H9 (cell line): Measurements from ENCODE around the gene SERPINE2. TPM values are rescaled to one million over a fixed set of nuclear protein-coding genes. Genes with fewer than 3 reads are reported as not detected.

Experiments used
- DNase-seq: peaks from one replicate; pipeline ENCODE4 v3.0.0-alpha.2; 2017
- H2AFZ ChIP-seq: one replicate; pipeline ENCODE4 v1.6.1; 2013; ENCODE audit warnings: mild to moderate bottlenecking, low read length, control low read depth, moderate library complexity
- H2AK5ac ChIP-seq: 2 replicates; pipeline ENCODE4 v1.6.1; 2013; ENCODE audit warnings: low read length, control low read depth, mixed read lengths; ENCODE audit not compliant: insufficient read length
- H2BK120ac ChIP-seq: one replicate; pipeline ENCODE4 v1.6.1; 2013; ENCODE audit warnings: low read depth, mild to moderate bottlenecking, low read length, control low read depth, inconsistent platforms; ENCODE audit not compliant: poor library complexity, severe bottlenecking
- H2BK12ac ChIP-seq: 2 replicates; pipeline ENCODE4 v1.6.1; 2013; ENCODE audit warnings: low read length, control low read depth, mixed read lengths, low read depth; ENCODE audit not compliant: insufficient read length
- H2BK15ac ChIP-seq: 2 replicates; pipeline ENCODE4 v1.6.1; 2013; ENCODE audit warnings: low read depth, low read length, control low read depth
- H2BK20ac ChIP-seq: one replicate; pipeline ENCODE4 v1.6.1; 2013; ENCODE audit warnings: low read depth, mild to moderate bottlenecking, low read length, control low read depth, inconsistent platforms; ENCODE audit not compliant: poor library complexity, severe bottlenecking
- H2BK5ac ChIP-seq: 2 replicates; pipeline ENCODE4 v1.6.1; 2013; ENCODE audit warnings: low read length, control low read depth, mixed read lengths; ENCODE audit not compliant: insufficient read length
- H3K14ac ChIP-seq: 2 replicates; pipeline ENCODE4 v1.6.1; 2013; ENCODE audit warnings: low read length, control low read depth; ENCODE audit not compliant: insufficient read depth
- H3K18ac ChIP-seq: 2 replicates; pipeline ENCODE4 v1.6.1; 2013; ENCODE audit warnings: low read depth, mild to moderate bottlenecking, mixed read lengths, low read length, control low read depth; ENCODE audit not compliant: insufficient read length
- H3K23ac ChIP-seq: 2 replicates; pipeline ENCODE4 v1.6.1; 2013; ENCODE audit warnings: low read length, control low read depth, mixed read lengths, low read depth; ENCODE audit not compliant: insufficient read length
- H3K23me2 ChIP-seq: 2 replicates; pipeline ENCODE4 v1.6.1; 2013; ENCODE audit warnings: low read depth, mild to moderate bottlenecking, mixed read lengths, low read length, control low read depth; ENCODE audit not compliant: insufficient read length, poor library complexity, severe bottlenecking
- H3K27ac ChIP-seq: 2 replicates; pipeline ENCODE4 v1.5.1; 2013; ENCODE audit warnings: low read length, control low read depth, mixed read lengths, low read depth; ENCODE audit not compliant: insufficient read length
- H3K27me3 ChIP-seq: 2 replicates; pipeline ENCODE4 v1.6.1; 2013; ENCODE audit warnings: low read length, control low read depth, inconsistent platforms; ENCODE audit not compliant: insufficient read depth
- H3K4ac ChIP-seq: 2 replicates; pipeline ENCODE4 v1.6.1; 2013; ENCODE audit warnings: low read depth, mild to moderate bottlenecking, control low read depth, inconsistent platforms, low read length, moderate library complexity
- H3K4me1 ChIP-seq: 2 replicates; pipeline ENCODE4 v1.6.1; 2013; ENCODE audit warnings: low read length, control low read depth, inconsistent platforms; ENCODE audit not compliant: insufficient read depth
- H3K4me2 ChIP-seq: 2 replicates; pipeline ENCODE4 v1.6.1; 2013; ENCODE audit warnings: low read length, control low read depth, mixed read lengths; ENCODE audit not compliant: insufficient read length, insufficient read depth
- H3K56ac ChIP-seq: 2 replicates; pipeline ENCODE4 v1.6.1; 2013; ENCODE audit warnings: low read depth, mild to moderate bottlenecking, mixed read lengths, low read length, control low read depth; ENCODE audit not compliant: insufficient read length
- H3K79me1 ChIP-seq: 2 replicates; pipeline ENCODE4 v1.6.1; 2013; ENCODE audit warnings: low read depth, mild to moderate bottlenecking, moderate library complexity, low read length, control low read depth, inconsistent platforms; ENCODE audit not compliant: insufficient read depth, poor library complexity, severe bottlenecking
- H3K79me2 ChIP-seq: 2 replicates; pipeline ENCODE4 v1.6.1; 2013; ENCODE audit warnings: low read length, control low read depth, inconsistent platforms; ENCODE audit not compliant: insufficient read depth
- H3K9ac ChIP-seq: 2 replicates; pipeline ENCODE4 v1.6.1; 2013; ENCODE audit warnings: low read length, control low read depth, mixed read lengths; ENCODE audit not compliant: insufficient read length; ENCODE audit errors: extremely low read depth
- H3K9me3 ChIP-seq: one replicate; pipeline ENCODE4 v1.6.1; 2013; ENCODE audit warnings: low read depth, low read length, inconsistent platforms; ENCODE audit not compliant: control insufficient read depth
- H3T11ph ChIP-seq: one replicate; pipeline ENCODE4 v1.6.1; 2013; ENCODE audit warnings: mild to moderate bottlenecking, low read length, control low read depth, inconsistent platforms
- H4K20me1 ChIP-seq: one replicate; pipeline ENCODE4 v1.6.1; 2013; ENCODE audit not compliant: control insufficient read depth, insufficient read length, insufficient read depth
- H4K5ac ChIP-seq: 2 replicates; pipeline ENCODE4 v1.6.1; 2013; ENCODE audit warnings: low read depth, mild to moderate bottlenecking, mixed read lengths, low read length, control low read depth; ENCODE audit not compliant: insufficient read length
- H4K8ac ChIP-seq: replicated peaks from 2 replicates; pipeline ENCODE4 v1.6.1; 2013; ENCODE audit warnings: low read length, control low read depth, mixed read lengths, low read depth; ENCODE audit not compliant: insufficient read length
- H4K91ac ChIP-seq: 2 replicates; pipeline ENCODE4 v1.6.1; 2013; ENCODE audit warnings: low read depth, mild to moderate bottlenecking, moderate library complexity, mixed read lengths, low read length, control low read depth; ENCODE audit not compliant: insufficient read length
- H3K27ac Mint-ChIP-seq, 3 experiments: 2 replicates in 2 of 3; 3 replicates in 1 of 3; pipeline ENCODE4 v1.8.0; 2020 to 2021; ENCODE audit warnings: mixed read lengths in 3 of 3, mild to moderate bottlenecking in 1 of 3, moderate library complexity in 1 of 3
- H3K27me3 Mint-ChIP-seq: 2 replicates; pipeline ENCODE4 v1.8.0; 2021; ENCODE audit warnings: low read depth, mild to moderate bottlenecking, moderate library complexity, mixed read lengths
- H3K36me3 Mint-ChIP-seq, 3 experiments: 2 replicates in 2 of 3; 3 replicates in 1 of 3; pipeline ENCODE4 v1.8.0; 2020 to 2021; ENCODE audit warnings: low read depth in 3 of 3, mixed read lengths in 3 of 3; ENCODE audit not compliant: insufficient read depth in 1 of 3
- H3K4me1 Mint-ChIP-seq, 2 experiments: 2 replicates each; pipeline ENCODE4 v1.8.0; 2020; ENCODE audit warnings: mixed read lengths in 2 of 2
- H3K4me3 Mint-ChIP-seq, 2 experiments: 2 replicates in 1 of 2; 3 replicates in 1 of 2; pipeline ENCODE4 v1.8.0; 2020 to 2021; ENCODE audit warnings: mild to moderate bottlenecking in 2 of 2, mixed read lengths in 2 of 2, moderate library complexity in 1 of 2
- H3K9me3 Mint-ChIP-seq, 2 experiments: 2 replicates in 1 of 2; 3 replicates in 1 of 2; pipeline ENCODE4 v1.8.0; 2020; ENCODE audit warnings: mild to moderate bottlenecking in 2 of 2, mixed read lengths in 2 of 2, moderate library complexity in 1 of 2
- CTCF ChIP-seq: fragments of 200-600 bp; sonication (generic); conservative IDR thresholded peaks from 3 replicates; pipeline ENCODE4 v1.8.0; 2021; ENCODE audit warnings: antibody characterized with exemption, mild to moderate bottlenecking
- WGBS: extraction: QIAGEN DNeasy Blood & Tissue Kit; methylation state at CpG from one replicate; pipeline ENCODE4 v1.1.7; 2013; ENCODE audit warnings: missing lambda C conversion rate, low lambda C conversion rate, mixed read lengths; ENCODE audit not compliant: insufficient read length; ENCODE audit errors: extremely low coverage; 5-methylcytosine and 5-hydroxymethylcytosine counted together
- total RNA-seq: library from RNA; stranded (reverse); gene quantifications from 2 replicates; pipeline ENCODE4 v1.2.1, GENCODE V29; 2021

Gene SERPINE2
- total RNA-seq, 1 experiment from 2014 or later, result 40.0 TPM

GRCh38 chr2:224055101-224055500 is 16.0 kb upstream of the SERPINE2 start:
- no CpG with 5 or more reads among the region's 3 CpGs for WGBS
- H3K27me3 Mint-ChIP-seq, result peaks cover 2% of the 10 kb centered on the region; the same call in 1 of the 2 replicates
- no peak overlapping the region for H2BK5ac ChIP-seq

More at GRCh38 chr2:224055101-224055500, 16.0 kb upstream of the SERPINE2 start:
- no peak overlapping the region for H3T11ph ChIP-seq
- no peak overlapping the region for H3K18ac ChIP-seq
- H3K4me1 ChIP-seq, result no peaks in the 10 kb centered on the region
- no peak overlapping the region for H3K23ac ChIP-seq
- no peak overlapping the region for H4K91ac ChIP-seq
- no peaks in the 10 kb centered on the region for H3K23me2 ChIP-seq
- H3K9me3 ChIP-seq, result no peaks in the 10 kb centered on the region
- H4K8ac ChIP-seq, result no peak overlapping the region
- no peak overlapping the region for H2BK20ac ChIP-seq
- Mint-ChIP-seq H3K4me1 (peaks cover 2 to 6% of the 10 kb centered on the region in 2 experiments; a peak in 2 of 4 replicates), H3K4me3 (no peak overlapping the region), H3K36me3 (no peaks in the 10 kb centered on the region), H3K27ac (no peak overlapping the region), H3K9me3 (peaks cover 0 to 3% of the 10 kb centered on the region in 2 experiments; a peak in 4 of 5 replicates)
- H3K4ac ChIP-seq, result no peak overlapping the region
- H2AFZ ChIP-seq, result no peak overlapping the region
- H3K4me2 ChIP-seq, result no peak overlapping the region
- H3K27ac ChIP-seq, result no peak overlapping the region
- no peak overlapping the region for H2BK12ac ChIP-seq
- H3K79me2 ChIP-seq, result no peaks in the 10 kb centered on the region
- no peak overlapping the region for H3K9ac ChIP-seq
- H2BK120ac ChIP-seq, result no peak overlapping the region
- no peak overlapping the region for H2BK15ac ChIP-seq
- TF ChIP-seq CTCF, result no peak
- H3K27me3 ChIP-seq, result no peaks in the 10 kb centered on the region
- H3K79me1 ChIP-seq, result no peaks in the 10 kb centered on the region
- H2AK5ac ChIP-seq, result no peak overlapping the region
- no peak overlapping the region for H3K56ac ChIP-seq
- H3K14ac ChIP-seq, result no peak overlapping the region
- no peak for DNase-seq
- no peak overlapping the region for H4K5ac ChIP-seq
- no peaks in the 10 kb centered on the region for H4K20me1 ChIP-seq
